Activated T-cell treated with anti-CD3 and anti-CD28 coated beads, Interleukin-2, amount 50 U/mL, for 48 hours (primary cell): ENCODE measurements around the gene PLCD1.

Experiments
- DNase-seq, 2 experiments: peaks; one replicate each; pipeline ENCODE4 v3.0.0-alpha.2; 2020

Gene PLCD1

DNA sequence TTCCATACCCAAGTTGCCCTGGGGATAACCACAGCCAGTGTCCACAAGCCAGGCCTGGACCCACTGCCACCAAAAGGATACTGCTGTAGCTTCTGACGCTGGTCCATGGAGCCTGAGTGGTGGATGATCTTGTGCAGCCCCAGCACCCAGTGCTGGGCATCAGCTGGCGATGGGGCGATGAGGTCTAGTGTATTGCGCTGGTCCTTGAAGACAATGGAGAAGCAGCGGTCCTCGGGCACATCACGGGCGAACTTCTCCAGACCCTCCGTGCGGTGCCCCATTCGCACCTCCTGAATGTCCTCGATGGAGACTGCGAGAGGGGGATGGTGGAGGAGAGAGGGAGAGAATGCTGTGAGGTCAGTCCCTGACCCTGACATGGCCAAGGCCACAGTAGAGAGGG lies 13.0 kb downstream of the PLCD1 start:
- no peak for DNase-seq

DNA sequence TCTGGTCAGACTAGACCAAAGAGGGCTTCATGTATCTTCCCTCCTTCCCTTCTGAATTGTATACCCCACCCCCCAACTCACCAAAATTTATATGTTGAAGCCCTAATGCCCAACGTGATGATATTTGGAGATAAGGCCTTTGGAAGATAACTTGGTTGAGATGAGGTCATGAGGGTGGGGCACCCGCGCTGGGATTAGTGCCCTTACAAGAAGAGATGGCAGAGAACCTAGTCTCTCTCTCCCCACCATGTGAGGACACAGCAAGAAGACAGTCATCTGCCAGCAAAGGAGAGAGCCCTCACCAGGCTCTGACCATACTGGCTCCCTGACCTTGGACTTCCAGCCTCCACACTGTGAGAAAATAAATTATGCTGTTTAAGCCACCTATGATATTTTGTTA lies 13.5 kb downstream of the PLCD1 start:
- no peak for DNase-seq

DNA sequence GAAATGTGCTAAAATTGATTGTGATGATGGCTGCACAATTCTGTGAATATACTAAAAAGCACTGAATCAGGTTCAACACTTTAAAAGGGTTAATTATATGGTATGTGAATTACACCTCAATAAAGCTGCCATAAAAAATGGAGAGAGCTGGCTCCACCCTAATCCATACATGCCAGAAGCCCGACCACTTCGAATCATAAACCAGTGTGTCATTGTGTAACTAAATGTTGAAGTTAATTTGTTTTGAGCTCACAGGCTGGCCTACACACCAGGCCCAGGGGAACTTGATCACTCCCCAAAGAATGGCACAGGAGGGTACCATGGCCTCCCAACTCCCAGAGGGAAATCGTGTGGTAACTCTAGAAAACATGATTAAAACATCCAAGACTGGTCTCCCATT lies 14.0 kb downstream of the PLCD1 start:
- no peak for DNase-seq

DNA sequence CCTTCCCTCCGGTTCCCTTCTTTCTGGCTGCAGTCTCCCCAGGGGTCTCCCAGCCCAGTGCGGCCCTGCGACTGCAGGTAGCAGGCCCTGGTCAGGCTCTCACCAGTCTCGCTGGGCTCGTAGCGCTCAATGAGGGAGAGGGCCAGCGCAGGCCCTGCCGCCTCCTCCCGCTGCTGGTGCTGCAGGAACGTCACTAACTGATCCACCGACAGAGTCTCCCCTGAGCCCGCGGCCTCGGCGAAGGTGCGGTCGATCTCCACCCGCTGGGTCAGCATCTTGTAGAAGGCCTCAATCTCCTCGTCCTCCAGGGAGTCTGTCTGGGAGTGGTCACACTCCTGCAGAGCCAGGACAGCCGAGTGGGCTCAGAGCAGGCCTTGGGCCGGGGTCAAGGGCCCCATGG lies 18.3 kb downstream of the PLCD1 start:
- no peak for DNase-seq

DNA sequence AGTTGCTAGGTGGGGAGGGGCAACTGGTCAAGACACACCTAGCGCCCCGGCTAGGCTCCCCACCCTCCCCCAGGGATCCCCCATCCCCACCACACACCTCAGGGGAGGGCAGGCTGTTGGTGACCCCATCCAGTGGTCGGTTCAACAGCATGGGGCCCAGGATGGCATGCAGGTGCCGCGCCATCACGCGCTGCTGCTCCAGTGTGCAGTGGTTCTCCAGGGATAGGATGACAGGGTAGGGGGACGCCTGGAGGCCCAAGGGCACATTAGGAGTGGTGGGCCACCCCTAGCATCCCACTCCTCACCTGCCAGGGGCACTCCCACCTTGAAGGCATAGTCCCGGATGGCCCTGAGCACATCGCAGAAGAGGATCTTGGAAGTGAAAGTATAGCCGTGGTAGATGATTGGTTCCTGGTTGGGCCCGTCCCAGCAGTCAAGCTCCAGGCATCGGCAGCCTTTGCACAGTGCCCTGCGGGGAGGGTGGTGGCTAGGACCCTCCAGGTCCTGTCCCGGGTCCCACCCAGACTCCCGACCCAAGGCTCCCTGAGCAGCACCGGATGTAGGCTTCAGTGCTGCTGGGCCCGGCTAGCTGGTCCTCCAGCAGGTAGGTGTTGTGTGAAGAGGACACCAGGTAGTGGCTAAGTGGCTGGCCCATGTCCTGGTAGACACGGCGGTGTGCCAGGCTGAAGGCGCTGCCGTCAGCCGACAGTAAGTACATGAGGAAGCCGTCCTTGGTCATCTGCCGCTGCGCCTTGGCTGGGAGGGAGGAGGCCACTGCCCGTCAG lies 19.4 kb downstream of the PLCD1 start:
- DNase-seq, result no peak

DNA sequence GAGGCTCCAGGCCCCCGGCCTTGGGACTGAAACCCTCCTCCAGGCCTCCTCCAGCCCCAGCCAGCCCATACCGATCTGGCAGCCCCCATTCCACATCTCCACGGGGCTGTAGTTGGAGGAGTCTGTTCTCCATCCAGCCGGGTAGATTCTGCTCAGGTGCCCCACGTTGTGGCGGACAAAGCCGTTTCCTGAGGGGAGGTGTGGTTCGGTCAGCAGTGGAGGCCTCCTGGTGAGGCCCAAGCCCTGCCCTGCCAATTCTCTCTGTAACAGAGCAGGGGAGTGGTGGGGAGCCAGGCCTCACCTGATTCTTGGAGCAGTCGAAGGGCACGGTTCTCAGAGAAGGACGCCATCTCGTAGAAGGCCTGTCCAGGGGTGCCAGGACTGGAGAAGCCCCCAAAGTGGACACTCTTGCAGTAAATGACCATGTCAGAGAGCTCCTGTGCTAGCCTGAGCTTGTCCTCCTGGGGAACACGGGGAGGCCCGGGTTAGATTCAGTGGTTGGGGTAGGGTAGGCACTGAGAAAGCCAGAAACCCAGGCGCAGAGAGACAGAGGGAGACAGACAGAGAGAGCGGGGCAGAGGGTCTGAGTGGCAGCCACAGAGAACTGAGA lies 20.4 kb downstream of the PLCD1 start:
- DNase-seq, result no peak

DNA sequence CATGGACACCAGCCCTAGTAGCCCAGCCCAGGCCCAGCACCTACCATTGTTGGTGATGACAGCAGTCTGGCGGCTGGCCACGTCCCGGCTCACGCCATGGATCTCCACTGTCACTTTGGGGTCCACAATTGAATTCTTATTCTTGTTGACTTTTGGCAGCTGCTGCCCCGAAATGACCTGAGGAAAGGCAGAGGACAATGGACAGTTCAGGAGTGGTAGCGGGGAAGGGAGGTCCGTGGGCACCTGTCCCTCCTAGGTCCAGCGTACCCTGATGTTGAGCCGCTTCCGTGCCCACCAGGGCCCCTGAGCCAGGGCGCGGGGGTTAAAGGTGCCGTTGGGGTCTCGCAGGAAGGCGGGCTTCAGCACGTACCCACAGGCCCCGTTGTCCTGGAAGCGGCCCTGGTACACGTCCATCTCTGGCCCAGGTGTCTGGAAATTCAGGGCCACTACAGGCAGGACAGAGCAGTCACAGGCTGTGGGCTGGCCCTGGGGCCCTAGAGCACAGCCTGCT lies 21.2 kb downstream of the PLCD1 start:
- DNase-seq, result no peak

DNA sequence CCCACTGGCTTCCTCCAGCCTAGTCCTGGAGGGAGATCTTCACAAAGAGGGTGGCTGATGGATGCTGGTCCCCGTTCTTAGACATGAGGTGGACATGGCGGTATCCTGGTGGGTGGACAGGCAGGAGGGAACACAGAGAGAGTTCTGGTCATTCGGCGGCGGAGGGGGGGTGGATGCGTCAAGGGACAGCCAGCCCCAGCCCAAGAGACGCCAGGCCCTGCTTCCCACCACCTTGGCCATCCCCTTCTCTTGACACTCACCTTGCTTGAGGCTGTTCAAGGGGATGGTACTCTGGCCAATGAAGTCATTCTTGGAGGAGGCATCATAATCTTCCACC lies 21.7 kb downstream of the PLCD1 start:
- no peak for DNase-seq

DNA sequence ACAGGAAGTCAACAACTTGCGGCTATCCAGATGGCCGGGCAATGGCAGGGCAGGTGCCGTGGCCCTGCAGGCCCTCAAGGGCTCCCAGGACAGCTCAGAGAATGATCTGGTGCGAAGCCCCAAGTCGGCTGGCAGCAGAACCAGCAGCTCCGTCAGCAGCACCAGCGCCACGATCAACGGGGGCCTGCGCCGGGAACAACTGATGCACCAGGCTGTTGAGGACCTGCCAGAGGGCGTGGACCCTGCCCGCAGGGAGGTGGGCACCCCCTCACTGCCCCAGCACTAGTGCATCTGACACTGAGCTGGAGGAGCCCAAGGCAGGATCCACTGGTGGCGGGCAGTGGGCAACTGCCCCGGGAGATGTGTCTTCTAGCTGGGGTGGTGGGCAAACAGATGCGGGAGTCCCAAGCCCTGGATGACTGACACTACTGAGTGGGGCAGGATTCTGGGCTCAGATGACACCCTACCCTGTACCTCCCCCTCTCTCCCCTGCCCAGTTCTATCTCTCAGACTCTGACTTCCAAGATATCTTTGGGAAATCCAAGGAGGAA lies 22.9 kb downstream of the PLCD1 start:
- no peak for DNase-seq

DNA sequence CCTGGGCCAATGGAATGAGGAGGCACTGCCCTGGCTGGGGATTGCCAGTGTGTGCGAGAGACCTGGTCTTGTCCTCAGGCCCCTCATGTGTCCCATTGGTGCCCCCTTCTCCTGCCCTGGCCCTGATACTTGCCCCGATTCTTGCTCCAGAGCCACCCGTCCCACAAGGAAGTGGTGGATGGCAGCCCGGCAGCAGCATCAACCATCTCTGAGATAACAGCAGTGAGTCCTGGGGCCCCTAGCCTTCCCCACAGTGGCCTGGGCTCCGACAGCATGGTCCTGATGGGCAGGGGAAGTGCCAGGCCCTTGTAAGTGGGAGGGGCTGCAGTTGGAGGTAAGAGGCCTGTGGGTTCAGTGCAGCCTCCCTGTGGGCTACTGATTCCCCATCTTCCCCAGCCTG lies 23.4 kb downstream of the PLCD1 start:
- no peak for DNase-seq

DNA sequence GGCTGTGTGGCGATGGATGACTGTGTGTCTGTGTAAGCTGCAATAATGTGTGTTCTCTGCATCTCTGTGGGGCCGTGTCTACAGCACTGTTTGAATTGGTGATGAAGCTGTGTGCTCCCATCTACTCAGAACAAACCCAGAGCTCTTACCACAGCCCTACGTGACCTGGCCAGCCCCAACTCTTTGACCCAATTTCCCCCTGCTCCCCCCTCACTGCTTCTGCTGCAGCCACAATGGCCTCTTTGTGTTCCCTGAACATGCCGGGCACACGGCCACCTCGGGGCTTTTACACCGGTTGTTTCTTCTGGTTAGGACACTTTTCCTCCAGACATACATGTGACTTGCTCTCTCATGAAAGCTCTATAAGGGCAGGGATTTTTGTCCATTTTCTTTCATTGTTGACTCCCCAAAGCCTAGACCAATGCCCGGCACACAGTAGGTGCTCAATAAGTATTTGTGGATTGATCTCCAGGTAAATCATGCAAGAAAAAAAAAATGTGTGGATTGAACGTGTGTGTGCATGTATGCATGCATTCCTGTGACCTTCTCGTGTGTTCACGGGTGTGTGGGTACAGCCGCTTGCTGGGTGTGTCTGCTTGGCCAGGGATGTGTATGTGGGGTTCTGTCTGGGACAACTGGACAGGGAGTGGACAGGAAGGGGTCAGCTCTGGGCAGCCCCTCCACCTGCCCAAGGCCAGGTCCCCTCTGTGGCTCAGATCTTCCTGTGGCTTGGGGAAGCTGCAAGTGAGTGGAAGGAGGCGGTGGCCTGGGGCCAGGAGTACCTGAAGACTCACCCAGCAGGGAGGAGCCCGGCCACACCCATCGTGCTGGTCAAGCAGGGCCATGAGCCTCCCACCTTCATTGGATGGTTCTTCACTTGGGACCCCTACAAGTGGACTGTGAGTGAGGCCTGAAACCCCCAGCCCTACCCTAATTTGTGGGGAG lies 24.1 kb downstream of the PLCD1 start:
- no peak for DNase-seq

DNA sequence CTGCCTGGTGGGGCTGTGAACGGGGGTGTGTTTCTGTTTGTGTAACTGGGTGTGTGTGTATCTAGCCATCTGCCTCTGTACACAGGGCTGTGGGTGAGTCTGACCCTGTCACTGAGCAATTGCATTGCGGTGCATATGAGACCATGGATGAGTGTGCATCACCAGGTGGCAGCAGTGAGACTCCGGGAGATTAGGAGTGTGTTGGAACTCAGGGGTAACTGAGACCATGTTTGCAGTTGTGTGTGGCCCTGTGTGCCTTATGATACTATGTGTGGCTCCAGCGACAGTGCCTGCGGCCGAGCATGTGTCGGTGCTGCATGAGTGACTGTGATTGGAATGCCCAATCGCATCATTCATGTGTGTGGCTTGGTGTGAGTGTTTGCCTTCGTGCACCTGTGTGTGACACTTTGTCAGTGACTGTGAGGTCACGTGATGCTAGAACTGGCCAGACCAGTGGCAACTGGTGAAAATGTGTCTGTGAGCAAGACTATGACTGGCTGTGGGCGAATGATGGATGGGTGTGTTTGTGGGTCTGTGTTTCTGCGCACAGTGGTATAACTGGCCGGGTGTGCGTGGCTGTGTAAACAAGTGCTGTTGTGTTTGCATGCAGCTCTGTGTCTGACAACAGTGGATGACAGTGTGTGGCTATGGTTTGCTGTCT lies 24.9 kb downstream of the PLCD1 start:
- DNase-seq, result peak; percentile 61 to 69

DNA sequence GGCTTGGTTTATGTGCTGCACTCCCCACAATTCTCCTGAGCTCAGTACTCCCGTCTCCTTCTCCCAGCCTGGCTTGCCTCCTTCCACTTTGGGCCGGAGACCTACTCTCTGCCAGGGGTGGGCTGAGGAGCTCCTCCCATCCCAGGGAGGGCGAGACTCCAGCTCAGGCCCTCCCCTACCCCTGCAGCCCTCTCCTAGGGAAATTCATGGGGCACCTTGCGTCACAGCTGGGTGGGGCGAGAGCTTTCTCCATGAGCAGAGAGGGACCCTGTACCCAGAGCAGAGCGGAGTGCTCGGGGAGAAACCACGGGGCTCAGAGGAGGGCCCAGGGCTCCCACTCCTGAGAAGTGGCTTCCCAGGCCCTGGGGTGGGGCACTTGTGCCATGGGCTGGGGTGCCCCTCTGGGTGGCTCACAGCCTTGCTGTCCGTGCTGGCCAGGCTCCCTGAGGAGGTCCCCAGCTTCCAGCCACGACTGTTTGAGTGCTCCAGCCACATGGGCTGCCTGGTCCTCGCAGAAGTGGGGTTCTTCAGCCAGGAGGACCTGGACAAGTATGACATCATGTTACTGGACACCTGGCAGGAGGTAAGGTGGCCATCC lies 25.5 kb downstream of the PLCD1 start:
- DNase-seq, result no peak

DNA sequence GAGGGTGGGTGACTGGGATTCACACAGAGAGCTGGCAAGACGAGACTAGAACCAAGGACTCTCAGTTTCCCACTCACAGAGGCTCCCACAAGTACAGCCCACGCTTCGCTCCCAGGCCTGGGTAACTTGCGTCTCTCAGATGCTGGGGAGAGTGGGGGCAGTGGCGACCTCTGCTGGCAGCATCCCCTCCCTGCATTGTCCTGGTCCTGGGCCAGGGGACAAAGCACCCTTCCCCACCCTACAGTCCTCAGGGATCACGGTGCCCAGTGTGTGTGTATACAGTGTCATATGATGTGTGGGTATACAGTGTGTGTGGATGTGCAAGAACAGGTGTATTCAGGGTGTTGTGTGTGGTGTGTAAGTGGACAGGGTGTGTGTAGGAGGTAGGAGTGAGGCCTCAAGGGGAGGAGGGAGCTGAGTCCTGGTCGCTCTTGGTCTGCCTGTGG lies 26.0 kb downstream of the PLCD1 start:
- DNase-seq, result peak; percentile 82 to 83

DNA sequence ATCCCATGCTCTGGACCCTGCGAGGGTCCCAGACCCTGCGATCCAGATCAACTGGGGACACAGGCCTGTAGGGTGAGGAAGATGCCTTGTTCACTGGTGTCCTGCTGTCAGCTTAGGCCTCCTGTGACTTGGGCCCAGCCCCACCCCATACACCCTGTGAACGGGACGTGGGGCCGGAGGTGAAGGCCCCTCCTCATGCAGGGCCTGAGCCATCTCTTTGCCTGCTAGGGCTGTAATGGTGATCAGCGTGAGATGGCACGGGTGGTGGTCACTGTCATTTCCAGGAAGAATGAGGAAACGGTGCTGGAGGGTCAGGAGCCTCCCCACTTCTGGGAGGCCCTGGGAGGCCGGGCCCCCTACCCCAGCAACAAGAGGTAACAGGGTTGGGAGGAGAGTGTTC lies 26.5 kb downstream of the PLCD1 start:
- no peak for DNase-seq

DNA sequence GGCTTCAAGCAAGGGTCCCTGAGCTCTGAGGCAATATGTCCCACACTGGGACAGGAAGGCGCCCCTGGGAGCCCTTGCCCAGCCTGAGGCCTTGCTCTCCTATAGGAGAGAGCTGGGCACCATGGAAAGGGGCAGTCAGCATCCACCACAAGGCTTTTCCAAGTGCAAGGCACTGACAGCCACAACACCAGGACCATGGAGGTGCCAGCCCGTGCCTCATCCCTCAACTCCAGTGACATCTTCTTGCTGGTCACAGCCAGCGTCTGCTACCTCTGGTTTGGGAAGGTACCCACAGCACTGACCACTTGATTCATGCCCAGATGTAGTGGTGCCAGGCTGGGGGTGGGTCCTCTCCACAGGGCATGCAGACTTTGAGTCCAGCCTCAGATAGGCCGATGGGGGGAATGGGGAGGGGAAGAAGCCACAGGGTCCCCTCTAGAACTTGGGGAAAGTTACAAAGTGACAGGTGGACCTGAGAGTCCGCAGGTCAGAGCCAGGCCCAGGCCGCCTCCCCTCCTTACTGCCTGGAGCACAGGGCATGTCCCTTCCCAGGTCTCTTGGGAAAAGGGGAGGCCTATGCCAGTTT lies 27.1 kb downstream of the PLCD1 start:
- no peak for DNase-seq

DNA sequence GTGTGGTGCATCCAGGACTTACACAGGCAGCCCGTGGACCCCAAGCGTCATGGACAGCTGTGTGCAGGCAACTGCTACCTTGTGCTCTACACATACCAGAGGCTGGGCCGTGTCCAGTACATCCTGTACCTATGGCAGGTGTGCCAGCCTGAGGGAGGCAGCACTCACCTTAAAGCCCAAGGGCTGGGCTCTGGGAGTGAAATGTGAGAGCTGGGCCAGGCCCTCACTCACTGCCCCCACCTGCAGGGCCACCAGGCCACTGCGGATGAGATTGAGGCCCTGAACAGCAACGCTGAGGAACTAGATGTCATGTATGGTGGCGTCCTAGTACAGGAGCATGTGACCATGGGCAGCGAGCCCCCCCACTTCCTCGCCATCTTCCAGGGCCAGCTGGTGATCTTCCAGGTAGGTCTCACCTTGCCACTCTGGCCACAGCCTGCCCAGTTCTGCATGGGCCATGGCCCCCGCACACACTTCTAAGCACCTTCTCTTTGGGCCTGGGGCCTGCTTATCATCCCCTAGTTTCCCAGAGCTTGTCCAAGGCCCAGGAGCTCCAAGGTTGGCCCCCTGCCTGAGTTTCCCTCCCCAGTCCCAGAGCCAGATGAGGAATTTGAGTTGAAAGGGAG lies 27.9 kb downstream of the PLCD1 start:
- DNase-seq, result no peak

DNA sequence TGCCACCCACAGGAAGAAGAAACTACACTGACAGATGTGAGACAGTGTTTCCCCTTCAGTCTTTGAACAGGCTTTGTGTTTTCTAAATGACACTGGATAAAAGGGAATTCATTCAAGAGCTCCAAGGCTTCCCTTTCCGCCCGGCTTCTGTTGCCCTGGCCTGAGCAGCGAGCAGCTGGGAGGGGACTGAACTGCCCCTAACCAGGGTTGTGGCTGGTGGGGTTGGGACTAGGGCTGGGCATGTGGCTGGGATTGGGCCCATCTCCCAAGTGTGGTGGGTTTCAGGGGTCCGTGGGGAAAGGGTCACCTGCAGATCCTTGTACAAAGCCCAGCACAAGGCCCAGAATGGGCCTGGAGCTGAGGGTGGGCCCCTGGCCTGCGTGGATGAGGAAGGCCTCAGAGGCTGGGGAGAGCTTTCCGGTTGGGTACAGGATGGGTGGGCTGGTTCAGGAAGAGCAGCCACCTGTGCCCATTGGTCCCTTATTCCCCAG lies 28.4 kb downstream of the PLCD1 start:
- DNase-seq, result no peak

DNA sequence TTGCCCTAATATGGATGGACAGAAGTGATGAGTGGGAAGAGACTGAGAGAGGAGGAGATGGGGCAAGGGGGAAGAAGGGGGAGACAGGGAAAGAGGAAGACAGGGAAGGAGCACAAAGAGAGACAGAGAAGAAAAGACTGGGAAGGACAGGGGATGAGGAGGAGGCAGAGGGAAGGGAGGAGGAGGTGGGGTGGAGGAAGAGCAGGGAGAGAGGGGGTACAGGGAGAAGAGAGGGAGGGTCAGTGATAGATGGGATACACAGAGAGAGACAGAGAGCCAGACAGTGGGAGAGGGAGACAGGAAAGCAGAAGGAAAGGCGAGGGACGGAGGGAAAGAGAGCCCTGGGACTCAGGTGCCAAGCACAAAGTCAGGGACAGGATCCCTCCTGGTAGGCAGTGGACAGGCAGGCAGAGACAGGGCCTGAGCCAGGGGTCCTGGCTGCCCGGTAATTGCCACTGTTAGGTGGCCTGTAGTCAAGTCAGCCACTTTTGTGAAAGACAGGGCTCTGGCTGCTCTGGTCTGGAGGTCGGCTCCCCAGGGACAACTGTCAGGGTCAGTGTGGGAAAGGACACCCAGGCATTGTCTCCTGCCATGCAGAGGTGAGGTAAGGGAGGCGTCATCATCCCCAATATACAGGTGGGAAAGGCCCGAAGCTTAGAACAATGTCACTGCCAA lies 29.1 kb downstream of the PLCD1 start:
- no peak for DNase-seq

DNA sequence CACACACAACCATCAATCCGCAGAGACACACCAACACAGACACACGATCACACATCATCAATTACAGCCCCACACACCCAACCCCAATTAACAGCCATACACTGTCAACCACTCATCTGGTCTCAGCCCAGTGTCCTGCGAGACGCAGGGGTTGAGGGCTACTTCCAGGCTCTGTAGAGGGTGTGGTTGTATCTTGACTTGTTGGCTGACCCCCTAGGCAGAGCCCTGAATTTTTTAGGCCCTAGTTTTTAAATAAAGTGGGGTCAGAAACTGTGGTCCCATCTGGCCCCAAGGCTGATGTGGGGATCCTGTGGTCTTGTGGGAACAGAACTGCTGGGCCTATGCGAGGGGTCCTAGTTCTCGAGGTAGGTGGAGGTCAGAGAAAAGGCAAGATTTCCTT lies 29.6 kb downstream of the PLCD1 start:
- no peak for DNase-seq
